Keratinocyte (primary cell): ENCODE results near the gene UNC93A.

Experiments
- CTCF ChIP-seq, 3 experiments: IDR thresholded peaks in 1 of 3; conservative IDR thresholded peaks in 1 of 3; optimal IDR thresholded peaks in 1 of 3; 2 replicates in 2 of 3; 3 replicates in 1 of 3; pipeline versions ENCODE3 to v1.5.1; 2011; ENCODE audit warnings: low read length in 3 of 3, mild to moderate bottlenecking in 3 of 3, moderate library complexity in 2 of 3, control low read depth in 1 of 3, inconsistent platforms in 1 of 3; ENCODE audit not compliant: insufficient read depth in 2 of 3; ENCODE audit errors: extremely low read depth in 1 of 3
- EZH2 ChIP-seq: IDR thresholded peaks from one replicate; pipeline ENCODE4 v1.6.1; 2012; ENCODE audit warnings: inconsistent platforms, mild to moderate bottlenecking, low read length, moderate library complexity

- no peak for TF ChIP-seq CTCF (optimal IDR thresholded peaks at IDR 0.05 in 1 of 3, IDR thresholded peaks at IDR 0.05 in 1 of 3, conservative IDR thresholded peaks at IDR 0.05 in 1 of 3; ENCODE audit: extremely low read depth in 1 of 3, insufficient read depth in 2 of 3, low read length in 3 of 3)
- no peak for TF ChIP-seq EZH2
Observed at GRCh38 chr6:167293088-167293589, 2.0 kb downstream of the UNC93A start.
